Subcutaneous adipose tissue (tissue), 4 donors: ENCODE measurements around the gene AP1G2. TPM values are rescaled to one million over a fixed set of nuclear protein-coding genes. Genes with fewer than 3 reads are reported as not detected.

Source experiments
- total RNA-seq, 4 donors: library from RNA; depleted of rRNA; stranded (reverse); fragments of >200 nt; gene quantifications; one replicate each; pipeline ENCODE4 v1.1.0, GENCODE V29; 2016

Gene AP1G2
- total RNA-seq, 4 donors from 2014 or later: 25.3 to 49.6 (median 30.8) TPM

Other genes with a start within 250 kb of the AP1G2 start
- gene PABPN1, start 246.3 kb downstream of the AP1G2 start, total RNA-seq: 10 to 100 TPM; 31.8 to 56.1 (median 42.5) TPM
- gene SLC22A17, start 214.9 kb downstream of the AP1G2 start, total RNA-seq: 1 to 10 TPM; 1.8 to 5.5 (median 4.2) TPM
- 10 to 100 TPM in 2 of 4 donors, 1 to 10 TPM in 2; 8.5 to 12.8 (median 9.8) TPM for gene EFS, start 202.6 kb downstream of the AP1G2 start, total RNA-seq
- not detected for gene IL25, start 195.0 kb downstream of the AP1G2 start, total RNA-seq
- not detected for gene CMTM5, start 190.7 kb downstream of the AP1G2 start, total RNA-seq
- not detected for gene MYH6, start 159.5 kb downstream of the AP1G2 start, total RNA-seq
- not detected for gene MYH7, start 132.1 kb downstream of the AP1G2 start, total RNA-seq
- 10 to 100 TPM; 20.5 to 43.4 (median 35.1) TPM for gene NGDN, start 98.1 kb downstream of the AP1G2 start, total RNA-seq
- 1 to 10 TPM in 1 of 4 donors, under 1 TPM in 3; 0.33 to 1.4 (median 0.50) TPM for gene ZFHX2, start 16.0 kb downstream of the AP1G2 start, total RNA-seq
- 10 to 100 TPM in 3 of 4 donors, 1 to 10 TPM in 1; 6.7 to 23.2 (median 18.4) TPM for gene THTPA, start 11.5 kb downstream of the AP1G2 start, total RNA-seq
- 1 to 10 TPM in 2 of 4 donors, under 1 TPM in 2; 0.19 to 2.0 (median 1.2) TPM for gene JPH4, start 11.0 kb upstream of the AP1G2 start, total RNA-seq
- not detected for gene DHRS2, start 68.6 kb upstream of the AP1G2 start, total RNA-seq